Measurements from ENCODE around the gene CYP4F12.

The CYP4F12 gene, protein sequence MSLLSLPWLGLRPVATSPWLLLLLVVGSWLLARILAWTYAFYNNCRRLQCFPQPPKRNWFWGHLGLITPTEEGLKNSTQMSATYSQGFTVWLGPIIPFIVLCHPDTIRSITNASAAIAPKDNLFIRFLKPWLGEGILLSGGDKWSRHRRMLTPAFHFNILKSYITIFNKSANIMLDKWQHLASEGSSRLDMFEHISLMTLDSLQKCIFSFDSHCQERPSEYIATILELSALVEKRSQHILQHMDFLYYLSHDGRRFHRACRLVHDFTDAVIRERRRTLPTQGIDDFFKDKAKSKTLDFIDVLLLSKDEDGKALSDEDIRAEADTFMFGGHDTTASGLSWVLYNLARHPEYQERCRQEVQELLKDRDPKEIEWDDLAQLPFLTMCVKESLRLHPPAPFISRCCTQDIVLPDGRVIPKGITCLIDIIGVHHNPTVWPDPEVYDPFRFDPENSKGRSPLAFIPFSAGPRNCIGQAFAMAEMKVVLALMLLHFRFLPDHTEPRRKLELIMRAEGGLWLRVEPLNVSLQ

DNA sequence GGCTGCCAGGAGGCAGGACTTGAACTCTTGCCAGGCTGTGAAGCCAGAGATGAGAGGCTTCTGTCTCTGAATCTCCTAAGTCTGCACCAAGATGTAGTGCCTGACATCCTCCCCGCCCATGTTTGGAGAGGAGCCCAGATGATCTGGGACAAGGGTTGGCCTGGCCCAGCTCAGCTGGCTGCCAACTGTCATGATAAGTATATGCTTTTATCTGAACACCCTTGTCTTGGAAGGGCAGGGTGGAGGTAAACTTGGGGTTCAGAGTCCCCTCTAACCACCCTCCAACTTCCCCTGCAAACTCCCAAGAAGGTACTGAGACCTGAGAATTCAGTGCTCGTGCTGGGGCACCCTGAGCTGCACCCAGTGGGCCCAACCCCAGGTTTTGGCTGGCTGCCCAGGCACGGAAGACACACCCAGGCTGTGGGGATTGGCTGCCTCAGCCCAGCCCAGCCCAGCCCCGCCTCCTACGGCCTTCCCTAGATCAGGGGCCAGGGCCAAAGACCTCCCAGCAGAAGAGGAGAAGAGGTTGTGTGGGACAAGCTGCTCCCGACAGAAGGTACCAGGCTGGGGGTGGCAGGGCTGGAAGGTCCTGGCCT, at the start of gene CYP4F12:
Gene CYP4F12, plus strand, starts transcription at position 508 of the 596 bp plus-strand sequence. CDS start 443 bp downstream, outside the sequence.
- DNase-seq (ENCODE audit: low read depth in 2 of 2), result no peak

DNA sequence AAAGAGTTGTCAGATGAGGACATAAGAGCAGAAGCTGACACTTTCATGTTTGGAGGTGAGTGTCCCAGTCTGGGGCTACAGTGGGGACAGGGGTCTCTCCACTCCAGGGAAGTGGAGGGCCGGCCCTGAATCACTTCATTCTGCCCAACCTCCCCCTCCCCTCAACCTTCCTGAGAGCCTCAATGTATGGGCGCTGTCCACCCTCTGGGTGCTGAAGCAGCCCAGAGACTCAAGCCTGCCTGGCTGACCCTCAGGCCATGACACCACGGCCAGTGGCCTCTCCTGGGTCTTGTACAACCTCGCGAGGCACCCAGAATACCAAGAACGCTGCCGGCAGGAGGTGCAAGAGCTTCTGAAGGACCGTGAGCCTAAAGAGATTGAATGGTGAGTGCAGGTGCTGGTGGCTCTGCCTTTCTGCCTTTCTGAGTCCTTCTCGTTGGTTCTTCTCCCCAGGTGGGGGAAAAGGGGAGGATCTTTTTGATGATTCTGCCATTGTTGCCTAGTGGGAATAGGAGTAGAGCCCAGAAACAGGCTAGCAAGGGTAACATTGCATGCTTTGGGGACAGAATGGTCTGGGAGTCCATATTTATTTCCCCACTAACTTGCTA, 49.1 kb upstream of the CYP4F12 start:
- no peak for DNase-seq (ENCODE audit: low read depth in 2 of 2)

DNA sequence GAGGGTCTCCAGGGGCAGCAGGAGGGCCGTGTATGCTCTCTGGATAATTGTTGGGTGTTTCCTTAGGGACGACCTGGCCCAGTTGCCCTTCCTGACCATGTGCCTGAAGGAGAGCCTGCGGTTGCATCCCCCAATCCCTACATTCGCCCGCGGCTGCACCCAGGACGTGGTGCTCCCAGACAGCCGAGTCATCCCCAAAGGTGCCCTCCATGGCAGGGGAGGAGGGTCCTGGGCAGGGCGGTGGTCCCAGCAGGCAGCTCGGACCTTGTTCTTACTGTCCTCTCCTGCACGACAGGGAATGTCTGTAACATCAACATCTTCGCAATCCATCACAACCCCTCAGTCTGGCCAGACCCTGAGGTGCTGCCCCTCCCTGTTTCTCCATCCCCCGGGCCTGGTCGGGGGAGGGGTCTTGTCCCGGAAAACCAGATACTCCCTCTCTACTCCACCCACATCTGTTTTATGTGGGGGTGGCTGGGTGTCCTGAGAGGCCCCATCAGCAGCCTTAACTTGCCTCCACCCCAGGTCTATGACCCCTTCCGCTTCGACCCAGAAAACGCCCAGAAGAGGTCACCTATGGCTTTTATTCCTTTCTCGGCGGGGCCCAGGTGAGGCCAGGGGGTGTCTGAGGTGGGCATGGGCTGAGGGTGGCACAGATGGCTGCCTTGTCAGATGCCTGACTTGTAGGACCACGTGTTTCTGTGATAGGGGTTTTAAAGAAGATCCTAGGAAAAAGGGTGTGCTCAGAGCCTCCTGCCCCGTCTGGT, 44.5 kb upstream of the CYP4F12 start:
- no peak for DNase-seq (ENCODE audit: low read depth in 2 of 2)

DNA sequence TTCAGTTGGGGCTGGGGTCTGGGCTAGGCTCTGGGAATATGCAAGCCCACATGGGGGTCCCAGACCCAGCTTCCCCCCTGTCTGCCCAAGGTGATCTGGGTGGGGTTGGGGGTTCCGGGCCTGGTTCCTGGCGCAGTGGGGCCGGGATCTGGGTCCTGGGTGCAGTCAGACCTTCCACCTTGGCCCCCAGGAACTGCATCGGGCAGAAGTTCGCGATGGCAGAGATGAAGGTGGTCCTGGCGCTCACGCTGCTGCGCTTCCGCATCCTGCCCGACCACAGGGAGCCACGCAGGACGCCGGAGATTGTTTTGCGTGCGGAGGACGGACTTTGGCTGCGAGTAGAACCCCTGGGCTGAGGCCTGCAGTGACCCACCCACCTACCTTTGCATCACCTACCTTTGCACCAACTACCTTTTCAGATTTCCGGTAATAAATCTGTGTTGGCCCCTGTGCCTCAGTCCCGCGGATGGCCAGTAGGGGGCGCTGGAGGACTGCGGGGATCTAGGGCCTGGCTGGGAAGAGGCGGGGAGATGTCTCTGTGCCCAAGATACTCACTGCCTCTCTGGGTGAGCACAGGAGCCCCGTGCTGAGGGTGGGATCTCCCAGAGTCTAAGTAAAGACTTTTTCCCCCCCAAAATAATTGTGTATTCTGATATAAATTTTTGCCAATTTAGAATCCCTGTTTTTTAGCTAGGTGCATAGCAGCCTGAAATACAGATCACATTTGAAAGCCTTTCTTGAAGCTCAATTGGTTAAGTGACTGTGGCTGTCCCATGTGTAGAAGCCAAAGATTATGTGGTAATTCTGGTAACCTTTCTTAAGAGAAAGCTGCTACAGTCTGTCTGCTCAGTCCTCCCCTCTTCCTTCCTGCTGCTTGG, 43.6 kb upstream of the CYP4F12 start:
- DNase-seq (ENCODE audit: low read depth in 2 of 2), result peak; percentile 84 to 88

DNA sequence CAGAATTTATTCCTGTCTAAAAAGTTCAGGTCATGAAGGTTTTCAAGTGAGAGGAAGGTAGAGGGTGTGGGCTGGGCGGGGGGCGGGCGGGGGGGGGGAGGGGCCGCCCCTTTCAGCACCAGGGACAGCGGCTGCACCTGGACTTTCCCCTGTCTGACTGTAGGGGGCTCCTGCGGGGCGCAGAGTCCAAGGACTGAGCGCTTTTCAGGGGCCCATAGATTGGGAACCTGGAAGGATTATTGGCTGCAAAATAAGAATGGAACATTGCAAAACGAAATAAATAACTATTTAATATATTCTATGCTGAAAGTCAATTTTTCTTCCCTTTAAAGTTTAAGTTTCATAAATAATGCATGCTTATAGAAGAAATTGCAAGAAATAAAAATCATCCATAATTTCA, 41.1 kb upstream of the CYP4F12 start:
- DNase-seq (ENCODE audit: low read depth in 2 of 2), result peak in 1 of 2 donors; percentile 14

DNA sequence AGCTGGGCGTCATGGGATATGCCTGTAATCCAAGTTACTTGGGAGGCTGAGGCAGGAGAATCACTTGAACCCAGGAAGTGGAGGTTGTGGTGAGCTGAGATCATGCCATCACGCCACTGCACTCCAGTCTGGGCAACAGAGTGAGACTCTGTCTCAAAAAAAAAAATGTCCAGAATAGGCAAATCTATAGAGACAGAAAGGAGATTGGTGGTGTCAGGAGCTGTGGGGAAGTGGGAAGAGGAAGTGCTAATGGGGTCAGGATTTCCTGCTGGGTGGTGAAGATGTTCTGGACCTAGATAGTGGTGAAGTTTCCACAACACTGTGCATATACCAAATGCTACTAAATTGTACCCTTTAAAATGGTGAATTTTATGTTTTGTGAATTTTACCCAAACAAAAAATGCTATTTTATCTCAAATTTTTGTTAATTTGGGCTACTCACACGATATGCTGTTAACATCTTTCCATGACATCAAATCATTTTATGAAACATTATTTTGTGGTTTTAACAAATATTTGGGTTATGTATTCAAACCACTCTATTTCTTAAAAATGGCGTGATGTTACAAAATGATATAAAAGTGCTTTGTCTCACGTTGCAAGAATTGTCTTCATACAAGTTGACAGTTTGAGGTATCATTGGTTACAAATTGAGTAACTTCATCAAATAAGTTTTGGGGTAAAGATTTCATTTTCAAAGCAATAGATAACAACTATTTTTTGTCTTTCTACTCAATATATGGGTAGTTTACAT, 39.6 kb upstream of the CYP4F12 start:
- no peak for DNase-seq (ENCODE audit: low read depth in 2 of 2)

DNA sequence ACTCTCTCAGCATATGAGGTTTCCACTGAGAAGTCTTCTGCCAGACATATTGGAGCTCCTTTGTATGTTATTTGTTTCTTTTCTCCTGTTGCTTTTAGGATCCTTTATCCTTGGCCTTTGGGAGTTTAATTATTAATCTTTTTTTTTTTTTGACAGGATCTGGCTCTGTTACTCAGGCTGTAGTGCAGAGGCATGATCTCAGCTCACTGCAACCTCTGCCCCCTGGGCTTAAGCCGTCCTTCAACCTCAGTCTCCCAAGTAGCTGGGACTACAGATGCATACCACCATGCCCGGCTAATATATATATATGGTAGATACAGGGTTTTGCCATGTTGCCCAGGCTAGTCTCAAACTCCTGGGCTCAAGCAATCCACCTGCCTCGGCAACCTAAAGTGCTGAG, 38.8 kb upstream of the CYP4F12 start:
- no peak for DNase-seq (ENCODE audit: low read depth in 2 of 2)

DNA sequence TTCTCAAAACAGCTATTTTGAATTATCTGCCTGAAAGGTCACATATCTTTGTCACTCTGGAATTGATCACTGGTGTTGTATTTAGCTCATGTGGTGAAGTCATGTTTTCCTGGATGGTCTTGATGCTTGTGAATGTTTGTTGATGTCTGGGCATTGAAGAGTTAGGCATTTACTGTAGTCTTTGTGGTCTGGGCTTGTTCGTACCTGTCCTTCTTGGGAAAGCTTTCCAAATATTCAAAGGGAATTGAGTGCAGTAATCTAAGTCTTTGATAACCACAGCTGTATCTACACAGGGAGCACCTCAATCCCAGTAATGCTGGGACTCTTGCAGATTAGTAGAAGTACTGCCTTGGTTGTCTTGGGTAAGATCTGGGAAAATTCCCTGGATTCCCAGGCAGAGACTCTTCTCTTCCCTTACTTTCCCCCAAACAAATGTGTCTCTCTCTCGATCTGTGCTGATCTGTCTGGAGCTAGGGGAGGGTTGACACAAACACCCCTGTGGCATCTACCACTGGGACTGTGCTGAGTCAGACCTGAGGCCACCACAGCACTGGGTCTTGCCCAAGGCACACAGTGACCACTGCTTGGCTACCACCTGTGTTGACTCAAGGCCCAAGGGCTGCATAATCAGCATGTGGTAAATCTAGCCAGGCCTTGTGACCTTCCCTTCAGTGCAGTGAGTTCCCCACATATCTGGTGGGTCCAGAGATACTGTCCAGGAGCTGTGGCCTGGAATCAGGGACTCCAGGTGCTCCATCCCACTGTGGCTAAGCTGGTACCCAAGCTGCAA, 37.7 kb upstream of the CYP4F12 start:
- DNase-seq (ENCODE audit: low read depth in 2 of 2), result no peak

DNA sequence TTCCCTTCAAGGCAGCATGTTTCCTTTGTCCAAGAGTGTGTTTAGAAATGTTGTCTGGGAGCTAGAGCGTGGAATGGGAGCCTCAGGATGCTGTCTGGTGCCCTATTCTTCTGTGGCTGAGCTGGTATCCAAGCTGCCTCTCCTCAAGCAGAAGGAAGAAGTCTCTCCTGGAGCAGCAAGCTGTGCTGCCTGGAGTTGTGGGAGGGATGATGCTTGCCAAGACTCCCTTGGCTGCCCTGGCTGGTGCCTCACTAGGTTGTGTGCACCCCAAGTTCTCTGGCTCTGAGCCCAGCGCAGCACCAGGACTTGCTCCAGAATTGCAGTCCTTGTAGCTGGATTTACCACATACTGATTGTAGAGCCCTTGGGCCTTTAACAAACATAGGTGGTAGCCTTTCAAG, 36.9 kb upstream of the CYP4F12 start:
- no peak for DNase-seq (ENCODE audit: low read depth in 2 of 2)

DNA sequence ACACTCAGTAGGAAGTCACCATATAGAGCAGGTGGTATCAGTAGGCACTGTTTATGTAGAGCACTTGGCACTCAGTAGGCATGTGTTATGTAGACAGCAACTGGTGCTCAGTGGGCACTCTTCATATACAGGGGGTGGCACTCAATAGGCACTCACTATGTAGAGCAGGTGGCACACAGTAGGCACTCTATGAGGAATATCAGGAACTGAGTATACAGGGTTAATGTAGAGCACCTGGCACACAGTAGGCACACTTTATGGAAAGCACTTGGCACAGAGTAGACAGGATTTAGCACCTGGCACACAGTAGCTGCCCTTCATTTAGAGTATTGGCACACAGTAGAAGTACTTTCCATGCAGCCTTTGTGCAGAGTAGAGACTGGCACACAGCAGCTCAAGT, 33.3 kb upstream of the CYP4F12 start:
- no peak for DNase-seq (ENCODE audit: low read depth in 2 of 2)

DNA sequence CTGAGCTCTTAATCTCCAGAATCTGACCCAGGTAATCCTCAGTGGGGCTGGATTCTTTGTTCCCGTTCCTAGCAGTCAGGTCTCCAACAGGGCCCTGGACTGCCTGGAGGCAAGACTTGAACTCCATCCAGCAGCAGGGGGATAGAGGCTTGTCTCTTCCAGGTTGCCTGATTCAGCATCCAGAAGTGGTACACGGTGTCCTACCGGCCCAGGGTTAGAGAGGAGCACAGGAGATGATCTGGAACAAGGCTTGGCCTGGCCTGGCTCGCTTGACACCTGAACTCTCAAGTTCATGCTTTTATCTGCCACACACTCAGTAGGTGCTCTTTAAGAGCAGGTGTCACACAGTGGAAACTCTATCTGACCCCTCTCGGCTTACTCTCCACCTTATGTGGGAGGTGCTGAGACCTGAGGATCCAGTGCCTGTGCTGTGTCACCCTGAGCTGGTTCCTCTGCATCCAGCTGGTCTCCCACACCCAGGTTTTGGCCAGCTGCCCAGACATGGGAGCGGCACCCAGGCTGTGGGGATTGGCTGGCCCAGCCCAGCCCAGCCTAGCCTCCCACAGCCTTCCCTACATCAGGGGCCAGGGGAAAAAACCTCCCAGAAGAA, 32.5 kb upstream of the CYP4F12 start, which contains the start of gene CYP4F3:
Gene CYP4F3, plus strand, starts transcription at position 604 of the 610 bp plus-strand sequence. CDS start 519 bp downstream, outside the sequence.
- no peak for DNase-seq (ENCODE audit: low read depth in 2 of 2)

DNA sequence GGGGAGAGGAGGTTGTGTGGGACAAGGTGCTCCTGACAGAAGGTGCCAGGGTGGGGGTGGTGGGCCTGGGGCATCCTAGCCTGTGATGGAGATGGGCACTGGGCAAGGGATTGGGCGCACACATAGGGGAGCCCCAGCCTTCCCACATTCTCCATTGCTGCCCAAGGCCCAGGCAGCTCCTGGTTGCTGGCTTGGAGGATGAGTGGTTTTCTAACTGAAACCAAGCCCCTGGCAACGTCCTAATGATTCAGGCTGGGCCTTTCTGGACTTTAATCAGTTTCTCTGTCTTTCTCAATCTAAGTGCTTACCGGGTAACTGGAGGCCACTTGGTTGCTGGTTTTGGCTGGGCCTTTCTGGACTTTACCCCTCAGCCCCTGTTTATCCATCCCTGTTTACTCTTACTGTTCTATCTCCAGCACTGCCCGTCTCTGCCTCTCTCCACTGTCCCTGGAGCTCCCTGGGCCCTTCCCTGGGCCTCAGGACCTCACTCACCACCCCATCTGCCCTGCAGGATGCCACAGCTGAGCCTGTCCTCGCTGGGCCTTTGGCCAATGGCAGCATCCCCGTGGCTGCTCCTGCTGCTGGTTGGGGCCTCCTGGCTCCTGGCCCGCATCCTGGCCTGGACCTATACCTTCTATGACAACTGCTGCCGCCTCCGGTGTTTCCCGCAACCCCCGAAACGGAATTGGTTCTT, 31.8 kb upstream of the CYP4F12 start:
- DNase-seq (ENCODE audit: low read depth in 2 of 2), result no peak

DNA sequence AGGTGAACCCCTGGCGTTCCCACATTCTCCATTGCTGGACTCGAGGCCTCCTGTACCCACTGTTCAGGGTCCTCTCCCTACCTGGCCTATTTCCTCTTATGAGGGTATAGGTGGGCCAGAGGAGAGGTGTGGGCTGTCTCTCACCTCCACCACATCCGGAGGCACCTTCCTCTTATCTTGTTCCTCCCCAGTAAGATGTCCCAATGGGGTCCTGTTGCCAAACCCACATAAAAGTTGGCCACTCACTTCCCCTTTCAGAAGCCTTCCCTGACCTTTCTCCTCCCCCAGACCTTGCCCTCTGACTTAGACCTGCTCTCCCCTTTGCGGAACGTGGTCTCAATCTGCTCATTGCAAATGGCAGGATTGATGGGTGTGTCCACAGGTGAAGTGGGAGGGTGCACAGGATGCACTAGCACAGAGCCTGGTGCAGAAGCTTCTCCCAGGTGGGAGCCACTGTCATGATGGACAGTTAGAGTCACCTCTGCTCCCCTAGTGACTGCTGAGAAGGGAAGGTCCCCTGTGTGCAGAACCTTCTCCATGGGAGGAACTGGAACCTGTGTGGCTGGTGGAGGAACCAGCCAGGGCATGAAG, 30.9 kb upstream of the CYP4F12 start:
- DNase-seq (ENCODE audit: low read depth in 2 of 2), result no peak

DNA sequence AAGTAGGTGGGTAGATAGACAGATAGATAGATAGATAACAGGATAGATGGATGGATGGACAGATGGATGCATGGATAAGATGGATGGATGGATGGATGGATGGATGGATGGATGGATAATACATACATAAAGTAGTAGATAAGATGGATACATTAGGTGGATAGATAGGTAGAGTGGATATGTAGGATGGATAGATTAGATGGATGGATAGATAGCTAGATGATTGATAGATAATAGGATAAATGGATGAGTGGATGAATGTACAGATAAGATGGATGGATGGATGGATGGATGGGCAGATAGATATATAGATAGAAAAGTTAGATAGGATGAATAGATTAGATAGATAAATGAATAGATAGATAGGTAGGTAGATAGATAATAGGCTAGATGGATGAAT, 30.1 kb upstream of the CYP4F12 start:
- DNase-seq (ENCODE audit: low read depth in 2 of 2), result no peak

DNA sequence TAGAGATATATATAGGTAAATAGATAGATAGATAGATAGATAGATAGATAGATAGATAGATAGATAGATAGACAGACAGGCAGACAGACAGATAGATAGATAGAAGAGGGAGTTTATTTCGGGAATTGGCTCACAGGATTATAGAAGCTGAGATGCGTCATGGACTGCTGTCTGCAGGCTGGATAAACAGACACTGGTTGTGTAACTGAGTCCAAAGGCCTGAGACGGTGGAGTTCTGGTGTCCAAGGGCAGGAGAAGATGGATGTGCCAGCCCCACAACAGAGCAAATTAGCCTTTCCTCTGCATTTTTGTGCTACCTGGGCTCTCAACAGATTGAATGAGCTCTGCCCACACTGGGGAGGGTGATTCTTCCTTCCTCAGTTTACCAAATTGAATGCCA, 29.5 kb upstream of the CYP4F12 start:
- DNase-seq (ENCODE audit: low read depth in 2 of 2), result no peak

DNA sequence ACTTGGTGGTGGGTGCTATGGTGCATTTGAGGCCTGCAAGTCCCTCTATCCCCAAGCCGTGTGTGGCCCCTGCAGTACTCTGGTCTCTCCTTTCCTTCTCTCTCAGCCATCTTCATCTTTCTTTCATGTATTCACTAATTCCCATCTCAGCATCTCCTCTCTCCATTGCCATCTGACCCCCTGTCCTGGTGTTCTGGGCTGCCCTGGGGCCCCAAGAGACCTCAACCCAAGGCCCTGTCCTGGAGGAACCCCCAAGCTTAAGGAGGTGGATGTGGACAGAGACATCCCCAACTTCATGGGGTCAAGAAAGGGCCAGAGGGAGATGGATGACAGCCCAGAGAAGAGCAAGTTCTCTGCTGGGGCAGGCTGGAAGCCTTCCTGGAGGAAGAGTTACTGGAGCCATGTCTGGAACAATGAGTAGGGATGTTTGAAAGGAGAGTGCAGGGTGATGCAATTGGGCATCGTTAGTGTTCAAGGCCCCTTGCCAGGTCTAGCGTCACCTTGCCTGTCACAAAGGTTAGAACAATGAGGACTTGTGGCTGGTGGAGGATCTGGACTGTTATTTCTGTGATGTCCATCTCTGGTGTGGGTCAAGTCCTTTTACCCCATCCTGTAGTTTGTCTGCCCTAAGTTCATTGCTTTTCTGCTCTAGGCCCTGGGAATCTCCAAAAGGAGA, 28.7 kb upstream of the CYP4F12 start:
- DNase-seq (ENCODE audit: low read depth in 2 of 2), result no peak

DNA sequence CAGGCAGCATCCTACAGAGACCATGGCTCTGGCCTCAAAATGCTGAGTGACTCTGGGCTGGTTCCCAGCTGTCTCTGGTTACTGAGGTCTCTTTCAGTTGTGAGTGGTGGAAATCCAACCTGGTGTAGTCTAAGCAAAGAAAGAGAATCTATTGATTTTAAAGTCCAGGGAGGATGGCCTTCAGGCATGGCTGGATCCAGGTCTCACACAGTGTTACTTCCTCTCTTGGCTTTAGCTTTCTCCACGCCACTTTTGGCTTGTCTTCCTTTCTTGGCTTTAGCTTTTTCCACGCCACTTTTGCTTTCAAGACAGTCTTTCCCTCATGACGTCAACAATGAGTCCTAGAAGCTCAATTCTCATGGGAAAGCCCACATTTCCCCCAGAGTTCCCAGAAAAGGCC, 28.1 kb upstream of the CYP4F12 start:
- DNase-seq (ENCODE audit: low read depth in 2 of 2), result no peak
